CD4-positive, alpha-beta T cell treated with Interleukin-17A for 1 hour (primary cell): ENCODE data around the gene TTC9C.
A peak's percentile ranks its signal among the peaks of the same experiment; 100 is the strongest.
"Not testable (repeated sequence)": the region's sequence is repeated elsewhere in the genome, so short reads cannot be mapped to it uniquely, and the experiment has no call there.

ENCODE experiments used
- DNase-seq: peaks from one replicate; pipeline ENCODE4 v3.0.0-alpha.2; 2020

TTC9C gene, protein sequence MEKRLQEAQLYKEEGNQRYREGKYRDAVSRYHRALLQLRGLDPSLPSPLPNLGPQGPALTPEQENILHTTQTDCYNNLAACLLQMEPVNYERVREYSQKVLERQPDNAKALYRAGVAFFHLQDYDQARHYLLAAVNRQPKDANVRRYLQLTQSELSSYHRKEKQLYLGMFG

GRCh38 chr11:62728171-62728988 lies at the start of gene TTC9C:
Gene TTC9C (plus strand): TSS chr11:62728486. CDS start chr11:62728849, 363 bp downstream.
- DNase-seq, result peak; percentile 84

DNA sequence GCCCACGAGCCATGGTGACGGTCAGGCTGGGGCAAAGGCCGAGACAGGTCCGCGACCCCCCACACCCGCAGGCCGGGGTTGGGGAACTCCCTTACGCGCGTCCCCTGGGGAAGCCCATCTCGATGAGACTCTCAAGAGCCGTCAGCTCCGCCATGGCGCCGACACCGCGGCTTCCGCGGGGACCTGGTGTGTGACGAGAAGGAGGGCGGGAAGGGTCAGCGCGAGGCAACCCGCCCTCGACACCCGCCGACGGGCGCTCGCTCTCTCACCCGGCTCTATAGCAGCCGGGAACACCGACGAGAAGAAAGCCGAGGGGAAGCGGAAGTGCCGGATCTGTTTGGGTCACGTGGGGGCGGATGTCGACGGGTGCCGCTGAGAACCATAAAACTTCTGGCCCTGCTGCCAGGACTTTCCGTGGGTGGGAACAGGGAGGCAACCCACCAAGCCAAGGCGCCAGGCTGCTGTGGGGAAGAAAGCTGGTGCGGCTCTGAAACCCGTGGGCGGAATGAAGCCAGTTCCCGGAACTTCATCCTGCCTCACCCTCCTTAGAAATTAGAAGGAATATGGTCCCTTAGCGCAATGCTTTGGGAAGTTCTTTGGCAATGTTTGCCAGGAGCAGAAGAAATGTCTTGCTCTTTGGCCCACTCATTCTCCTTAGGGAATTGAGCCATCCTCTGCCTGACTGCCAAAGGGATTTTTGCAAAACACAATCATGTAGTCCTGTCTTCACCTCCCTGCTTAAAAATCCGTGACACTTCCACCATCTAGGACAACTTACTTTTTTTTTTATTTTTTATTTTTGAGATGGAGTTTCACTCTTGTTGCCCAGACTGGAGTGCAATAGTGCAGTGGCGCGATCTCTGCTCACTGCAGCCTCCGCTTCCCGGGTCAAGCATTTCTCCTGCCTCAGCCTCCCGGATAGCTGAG lies 49.3 kb upstream of the TTC9C start, which contains the start of gene UBXN1:
UBXN1 (minus strand) TSS at position 304 of the 927 bp plus-strand sequence; CDS start at position 154, 150 bp downstream.
- DNase-seq, result peak; percentile 89

GRCh38 chr11:62680825-62681240 lies 47.5 kb upstream of the TTC9C start:
- DNase-seq, result peak; percentile 66

DNA sequence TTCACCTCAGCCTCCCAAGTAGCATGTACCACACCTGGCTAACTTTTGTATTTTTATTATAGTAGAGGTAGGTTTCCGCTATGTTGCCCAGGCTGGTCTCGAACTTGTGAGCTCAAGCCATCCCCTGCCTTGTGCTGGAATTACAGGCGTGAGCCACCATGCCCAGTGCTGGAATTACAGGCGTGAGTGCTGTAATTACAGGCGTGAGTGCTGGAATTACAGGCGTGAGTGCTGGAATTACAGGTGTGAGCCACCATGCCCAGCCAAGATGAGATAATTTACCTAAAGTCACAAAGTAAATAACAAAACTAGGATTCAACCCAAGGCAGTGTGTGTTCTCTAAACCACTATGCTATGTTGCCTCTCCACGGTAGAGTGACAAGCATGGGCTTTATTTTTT lies 45.8 kb upstream of the TTC9C start:
- no peak for DNase-seq

DNA sequence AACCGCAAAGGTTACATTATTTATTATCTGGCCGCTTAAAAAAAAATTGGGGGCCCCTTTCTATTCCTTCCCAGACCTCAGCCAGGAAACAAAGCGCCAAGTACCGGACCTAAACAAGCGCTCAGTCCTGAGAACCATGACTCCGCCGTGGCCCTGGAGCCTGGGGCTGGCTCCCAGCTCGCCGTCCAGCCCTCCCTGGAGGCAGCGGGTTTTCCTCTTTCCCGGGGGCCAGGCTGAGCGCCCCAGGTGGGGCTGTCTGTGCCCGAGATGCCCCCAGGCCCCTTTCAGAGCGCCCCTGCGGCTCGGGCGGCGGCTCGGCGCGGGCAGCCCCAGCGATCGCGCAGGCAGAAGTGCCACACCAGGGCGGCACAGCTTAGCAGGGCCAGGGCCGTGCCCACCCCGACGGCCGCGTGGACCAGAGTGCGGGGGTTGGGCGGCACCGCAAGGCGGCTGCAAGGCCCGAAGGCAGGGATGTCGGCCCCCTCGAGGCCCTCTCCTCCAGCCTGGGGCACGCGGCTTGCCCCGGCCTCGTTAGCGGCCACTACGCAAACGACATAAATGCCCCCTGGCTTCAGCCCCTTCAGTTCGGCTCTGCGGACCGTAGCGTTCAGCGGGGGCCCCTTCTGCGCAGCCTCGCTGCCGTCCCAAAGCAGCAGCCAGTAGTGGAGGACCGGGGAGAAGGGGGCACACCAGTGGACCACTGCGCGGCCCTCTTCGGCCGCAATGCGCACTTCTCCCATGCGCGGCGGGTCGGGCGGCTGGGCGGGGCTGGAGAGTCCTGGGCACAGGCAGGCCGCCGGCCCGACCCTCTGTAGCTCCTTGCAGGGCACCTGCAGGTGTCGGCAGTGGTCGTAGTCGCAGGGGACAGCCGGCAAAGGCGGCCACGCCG lies 40.5 kb upstream of the TTC9C start:
- no peak for DNase-seq

GRCh38 chr11:62688491-62688890 lies 39.8 kb upstream of the TTC9C start:
- no peak for DNase-seq

- no peak for DNase-seq
These were observed 38.7 kb upstream of the TTC9C start, which contains the start of gene LRRN4CL for GRCh38 chr11:62689421-62690183. Gene LRRN4CL (minus strand): TSS chr11:62689530. CDS start chr11:62688508, 1,022 bp downstream.

DNA sequence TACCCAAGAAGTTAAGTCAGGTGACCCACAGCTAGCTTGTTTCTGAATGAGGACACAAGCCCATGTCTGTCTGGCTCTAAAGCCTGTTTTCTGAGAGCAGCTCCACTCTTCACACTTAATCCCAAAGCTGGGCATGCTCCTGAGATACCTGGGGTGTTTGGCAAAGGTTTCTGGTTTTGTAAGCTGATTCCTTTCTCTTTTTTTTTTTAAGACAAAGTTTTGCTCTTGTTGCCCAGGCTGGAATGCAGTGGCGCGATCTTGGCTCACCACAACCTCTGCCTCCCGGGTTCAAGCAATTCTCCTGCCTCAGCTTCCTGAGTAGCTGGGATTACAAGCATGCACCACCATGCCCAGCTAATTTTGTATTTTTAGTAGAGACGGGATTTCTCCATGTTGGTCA lies 34.7 kb upstream of the TTC9C start:
- not testable (repeated sequence) for DNase-seq

- DNase-seq, result peak; percentile 84
These were observed 33.7 kb upstream of the TTC9C start for GRCh38 chr11:62694455-62695167.

DNA sequence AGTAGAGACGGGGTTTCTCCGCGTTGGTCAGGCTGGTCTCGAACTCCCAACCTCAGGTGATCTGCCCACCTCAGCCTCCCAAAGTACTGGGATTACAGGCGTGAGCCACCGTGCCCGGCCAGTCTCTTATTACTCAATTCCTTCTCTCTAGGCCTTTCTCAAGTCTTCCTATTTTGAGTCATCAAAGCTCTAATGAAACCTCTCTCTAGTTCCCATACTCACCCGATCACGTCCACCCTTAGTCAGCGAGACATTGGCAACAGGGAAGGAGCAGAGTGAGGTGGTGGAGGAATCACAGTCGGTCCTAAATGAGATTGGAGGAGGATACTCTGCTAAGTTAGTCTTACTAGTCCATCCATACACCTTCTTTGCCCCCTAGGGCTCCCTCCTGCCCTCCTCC lies 26.0 kb upstream of the TTC9C start:
- DNase-seq, result no peak

- not testable (repeated sequence) for DNase-seq
These were observed 24.4 kb upstream of the TTC9C start for GRCh38 chr11:62703921-62704320.

DNA sequence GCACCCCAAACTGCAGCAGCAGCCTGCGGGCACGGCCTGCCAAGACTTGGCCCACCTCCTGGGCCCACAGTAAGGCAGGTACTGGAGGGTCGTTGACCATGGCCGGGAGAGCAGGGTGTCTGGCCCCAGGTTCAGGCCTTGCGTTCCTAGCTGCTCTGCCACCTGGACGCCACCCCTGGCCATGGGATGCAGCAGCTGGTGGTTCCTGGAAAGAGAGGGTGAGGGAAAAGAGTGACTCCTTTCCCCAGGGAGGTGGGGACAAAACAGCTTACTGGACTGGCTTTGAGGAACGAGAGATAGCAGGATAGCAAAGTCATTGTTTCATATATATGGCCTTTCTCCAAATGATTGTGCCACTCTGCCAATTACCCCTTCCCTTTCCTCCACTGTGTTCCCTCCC lies 22.9 kb upstream of the TTC9C start:
- no peak for DNase-seq

- DNase-seq, result peak; percentile 94
These were observed 22.1 kb upstream of the TTC9C start for GRCh38 chr11:62705880-62706849.

GRCh38 chr11:62706850-62707247 lies 21.4 kb upstream of the TTC9C start:
- DNase-seq, result no peak

DNA sequence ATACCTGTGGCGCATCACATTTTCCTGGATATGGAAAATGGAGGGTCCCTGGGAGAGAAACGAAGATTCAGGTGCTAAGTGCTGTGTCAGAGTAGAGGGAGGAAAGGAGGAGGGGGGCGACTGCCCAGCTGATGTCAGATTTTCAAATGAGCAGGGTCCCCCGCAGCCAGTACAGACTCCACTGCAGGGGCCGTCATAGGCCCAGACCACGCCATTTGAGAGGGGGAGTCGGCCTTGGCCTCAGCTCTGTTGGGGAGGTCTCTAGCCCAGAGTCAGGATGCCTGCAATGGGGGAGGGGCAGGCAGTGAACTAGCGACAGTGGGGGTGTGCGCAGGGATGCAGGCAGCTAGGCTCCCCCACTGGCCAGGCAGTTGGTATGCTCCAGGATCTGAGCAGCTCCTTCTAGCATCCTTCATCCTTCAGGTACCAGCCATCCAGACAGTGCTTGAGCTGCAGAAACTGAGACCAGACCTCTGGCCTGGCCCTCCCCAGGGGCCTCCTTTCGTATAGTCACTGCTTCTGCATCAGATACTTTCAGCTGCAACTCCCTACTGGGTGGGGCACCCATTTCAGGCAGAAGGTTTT lies 20.9 kb upstream of the TTC9C start, which contains the start of the genes BSCL2 and GNG3:
BSCL2 (minus strand) TSS at position 148 of the 585 bp plus-strand sequence. CDS start 229 bp downstream, outside the sequence.
GNG3 (plus strand) TSS at position 400 of the 585 bp plus-strand sequence. CDS start 620 bp downstream, outside the sequence.
- no peak for DNase-seq

GRCh38 chr11:62708392-62708791 lies 19.9 kb upstream of the TTC9C start:
- no peak for DNase-seq

- peak; percentile 63 for DNase-seq
These were observed 19.5 kb upstream of the TTC9C start for GRCh38 chr11:62708793-62709192.

- peak; percentile 99 for DNase-seq
These were observed 18.9 kb upstream of the TTC9C start for GRCh38 chr11:62709247-62710000.
